ENCODE results near the gene DLG1. TPM values are rescaled to one million over a fixed set of nuclear protein-coding genes. Genes with fewer than 3 reads are reported as not detected.
A peak's percentile ranks its signal among the peaks of the same experiment; 100 is the strongest.

DLG1 gene
- total RNA-seq, 1 experiment from 2014 or later: 89.8 TPM

DNA sequence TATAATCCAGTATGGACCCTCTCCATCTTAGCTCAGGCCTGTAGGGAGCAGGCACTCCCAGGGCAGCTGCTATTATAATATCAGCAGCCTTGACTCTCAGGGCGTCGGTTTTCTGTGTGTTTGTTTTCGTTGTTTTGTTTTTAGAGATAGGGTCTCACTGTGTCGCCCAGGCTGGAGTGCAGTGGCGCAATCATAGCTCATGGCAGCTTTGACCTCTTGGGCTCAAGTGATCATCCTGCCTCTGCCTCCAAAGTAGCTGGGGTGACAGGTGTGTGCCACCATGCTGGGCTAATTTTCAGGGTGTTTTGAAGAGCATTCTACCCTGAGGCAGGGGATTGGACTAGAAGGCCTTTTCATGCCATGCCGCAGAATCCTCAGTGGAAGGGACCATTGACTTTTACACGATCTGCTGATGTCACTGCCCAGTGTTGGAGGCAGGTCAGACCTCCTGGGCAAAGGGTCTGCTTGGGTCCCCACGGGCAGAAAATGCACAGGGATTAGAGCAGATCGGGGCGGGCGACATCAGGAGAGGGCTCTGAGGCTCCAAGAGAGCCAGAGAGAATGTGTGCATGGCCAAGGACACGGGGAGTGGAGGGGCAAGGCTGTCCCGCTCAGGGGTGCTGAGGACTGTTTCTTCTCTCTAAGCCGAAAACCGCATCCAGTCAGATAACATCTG lies 276.5 kb downstream of the DLG1 start:
- RAD21 ChIA-PET (ENCODE audit: low non-redundant PET in 1 of 2, low total read pairs in 2 of 2, uncharacterized antibody in 2 of 2, unreplicated experiment in 2 of 2): no interaction called here
- BruUV-seq (replicated peaks): no TSS peak

More for the DNA sequence above, 276.5 kb downstream of the DLG1 start:
- Histone ChIP-seq H3K27ac (ENCODE audit: low read depth, low read length) (no peak overlapping the region), H3K9me3 (ENCODE audit: control insufficient read depth in 1 of 2, insufficient read depth in 1 of 2, low read depth in 1 of 2, low read length in 2 of 2) (no peaks in the 10 kb centered on the region), H3K27me3 (ENCODE audit: insufficient read depth, low read length) (no peaks in the 10 kb centered on the region), H4K20me1 (ENCODE audit: insufficient read depth) (no peaks in the 10 kb centered on the region), H3K4me3 (replicated peaks in 1 of 2; ENCODE audit: low read depth in 1 of 2, low read length in 2 of 2) (no peak overlapping the region), H3K36me3 (ENCODE audit: control insufficient read depth in 1 of 2, insufficient read depth in 2 of 2, low read length in 2 of 2) (peaks cover 2% of the 10 kb centered on the region in 2 experiments; a peak in 2 of 4 replicates), H3K9me2 (ENCODE audit: insufficient read depth) (no peaks in the 10 kb centered on the region), H2AFZ (ENCODE audit: low read depth, low read length, poor library complexity, severe bottlenecking) (no peak overlapping the region), H3K4me1 (ENCODE audit: control insufficient read depth in 1 of 2, insufficient read depth in 2 of 2, low read length in 2 of 2) (peaks cover 0 to 8% of the 10 kb centered on the region in 2 experiments; a peak in 1 of 4 replicates), H3K79me2 (ENCODE audit: insufficient read depth, low read length) (no peaks in the 10 kb centered on the region), H3K4me2 (ENCODE audit: low read length) (no peak overlapping the region), H3K9ac (ENCODE audit: low read length) (no peak overlapping the region)
- DNase-seq (ENCODE audit: low read depth, low spot score) (no peak), ATAC-seq (peak; percentile 20; the same call in 1 of the 2 replicates)
- intact Hi-C loops (cut with micrococcal nuclease): no loop called here
- TF ChIP-seq, protein P1, sequence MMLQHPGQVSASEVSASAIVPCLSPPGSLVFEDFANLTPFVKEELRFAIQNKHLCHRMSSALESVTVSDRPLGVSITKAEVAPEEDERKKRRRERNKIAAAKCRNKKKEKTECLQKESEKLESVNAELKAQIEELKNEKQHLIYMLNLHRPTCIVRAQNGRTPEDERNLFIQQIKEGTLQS (IDR thresholded peaks at IDR 0.05): no peak
- TF ChIP-seq EGR1 (IDR thresholded peaks at IDR 0.05; ENCODE audit: low read depth) (no peak), POLR2A (IDR thresholded peaks at IDR 0.05; ENCODE audit: borderline replicate concordance, extremely low read depth, insufficient read depth, insufficient read length) (no peak), ELF1 (IDR thresholded peaks at IDR 0.05; ENCODE audit: borderline replicate concordance, low read depth) (no peak), EZH2 (IDR thresholded peaks at IDR 0.05) (no peak), RAD21 (IDR thresholded peaks at IDR 0.05; ENCODE audit: low read depth) (no peak), ZNF274 (IDR thresholded peaks at IDR 0.05; ENCODE audit: low read depth, low read length) (no peak), SIN3A (IDR thresholded peaks at IDR 0.05; ENCODE audit: low read depth) (no peak), CBX3 (IDR thresholded peaks at IDR 0.05; ENCODE audit: low read depth) (no peak)
- TF ChIP-seq, protein P2, sequence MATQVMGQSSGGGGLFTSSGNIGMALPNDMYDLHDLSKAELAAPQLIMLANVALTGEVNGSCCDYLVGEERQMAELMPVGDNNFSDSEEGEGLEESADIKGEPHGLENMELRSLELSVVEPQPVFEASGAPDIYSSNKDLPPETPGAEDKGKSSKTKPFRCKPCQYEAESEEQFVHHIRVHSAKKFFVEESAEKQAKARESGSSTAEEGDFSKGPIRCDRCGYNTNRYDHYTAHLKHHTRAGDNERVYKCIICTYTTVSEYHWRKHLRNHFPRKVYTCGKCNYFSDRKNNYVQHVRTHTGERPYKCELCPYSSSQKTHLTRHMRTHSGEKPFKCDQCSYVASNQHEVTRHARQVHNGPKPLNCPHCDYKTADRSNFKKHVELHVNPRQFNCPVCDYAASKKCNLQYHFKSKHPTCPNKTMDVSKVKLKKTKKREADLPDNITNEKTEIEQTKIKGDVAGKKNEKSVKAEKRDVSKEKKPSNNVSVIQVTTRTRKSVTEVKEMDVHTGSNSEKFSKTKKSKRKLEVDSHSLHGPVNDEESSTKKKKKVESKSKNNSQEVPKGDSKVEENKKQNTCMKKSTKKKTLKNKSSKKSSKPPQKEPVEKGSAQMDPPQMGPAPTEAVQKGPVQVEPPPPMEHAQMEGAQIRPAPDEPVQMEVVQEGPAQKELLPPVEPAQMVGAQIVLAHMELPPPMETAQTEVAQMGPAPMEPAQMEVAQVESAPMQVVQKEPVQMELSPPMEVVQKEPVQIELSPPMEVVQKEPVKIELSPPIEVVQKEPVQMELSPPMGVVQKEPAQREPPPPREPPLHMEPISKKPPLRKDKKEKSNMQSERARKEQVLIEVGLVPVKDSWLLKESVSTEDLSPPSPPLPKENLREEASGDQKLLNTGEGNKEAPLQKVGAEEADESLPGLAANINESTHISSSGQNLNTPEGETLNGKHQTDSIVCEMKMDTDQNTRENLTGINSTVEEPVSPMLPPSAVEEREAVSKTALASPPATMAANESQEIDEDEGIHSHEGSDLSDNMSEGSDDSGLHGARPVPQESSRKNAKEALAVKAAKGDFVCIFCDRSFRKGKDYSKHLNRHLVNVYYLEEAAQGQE (IDR thresholded peaks at IDR 0.05; ENCODE audit: low read depth): no peak
- TF ChIP-seq, protein P3, sequence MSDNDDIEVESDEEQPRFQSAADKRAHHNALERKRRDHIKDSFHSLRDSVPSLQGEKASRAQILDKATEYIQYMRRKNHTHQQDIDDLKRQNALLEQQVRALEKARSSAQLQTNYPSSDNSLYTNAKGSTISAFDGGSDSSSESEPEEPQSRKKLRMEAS (IDR thresholded peaks at IDR 0.05): no peak
- ChIA-PET CTCF (interaction anchor here (1.5 kb wide), 1 partner anchor 8 kb away, joined by 8 read pairs; the partner anchor contains the start of gene MELTF), POLR2A (interaction anchor here (1.1 kb wide), 1 partner anchor 17 kb away, joined by 3 read pairs; no protein-coding TSS in a partner anchor)

Measured in HCT116 (cell line).